Activated CD8-positive, alpha-beta T cell treated with anti-CD3 and anti-CD28 coated beads for 36 hours (primary cell): Measurements from ENCODE around the gene PCCA. TPM values are rescaled to one million over a fixed set of nuclear protein-coding genes. Genes with fewer than 3 reads are reported as not detected.

Experiments used
- ATAC-seq: fragments of 200-7000 bp; cut with Tn5 transposase; one replicate; pipeline ENCODE4 v1.10.0; 2021; ENCODE audit warnings: mild to moderate bottlenecking, moderate library complexity
- CTCF ChIA-PET: fragments of 350-600 bp; sonication (Branson Sonifier 250); formaldehyde crosslinking; loops from one replicate; lab custom pipeline; 2021; ENCODE audit warnings: antibody characterized with exemption; lab: Charles Lee
- POLR2A ChIA-PET: fragments of 350-600 bp; sonication (Branson Sonifier 250); formaldehyde crosslinking; loops from one replicate; lab custom pipeline; 2021; ENCODE audit warnings: antibody characterized with exemption; lab: Charles Lee
- DNase-seq: peaks from one replicate; pipeline ENCODE4 v3.0.0-alpha.2; 2020
- H3K27ac Mint-ChIP-seq: one replicate; pipeline ENCODE4 v1.8.0; 2021; ENCODE audit warnings: mild to moderate bottlenecking, mixed read lengths
- H3K27me3 Mint-ChIP-seq: one replicate; pipeline ENCODE4 v1.8.0; 2021; ENCODE audit warnings: mixed read lengths
- H3K36me3 Mint-ChIP-seq: one replicate; pipeline ENCODE4 v1.8.0; 2021; ENCODE audit warnings: low read depth, mixed read lengths
- H3K4me1 Mint-ChIP-seq: one replicate; pipeline ENCODE4 v1.8.0; 2021; ENCODE audit warnings: low read depth, mixed read lengths
- H3K4me3 Mint-ChIP-seq: one replicate; pipeline ENCODE4 v1.8.0; 2021; ENCODE audit warnings: mild to moderate bottlenecking, moderate library complexity, mixed read lengths
- H3K9me3 Mint-ChIP-seq: one replicate; pipeline ENCODE4 v1.8.0; 2021; ENCODE audit warnings: mixed read lengths
- intact Hi-C: fragments of 100-400 bp; cut with micrococcal nuclease; formaldehyde crosslinking; loops from one replicate; pipeline ENCODE4 v1.10.0; 2022
- total RNA-seq, 2 experiments: library from RNA; stranded (reverse); gene quantifications; one replicate each; pipeline ENCODE4 v1.2.3, GENCODE V29; 2021
- TF ChIP-seq, protein P1 (sequence below): fragments of 200-600 bp; IDR thresholded peaks from one replicate; pipeline ENCODE4 v1.8.0; 2022; ENCODE audit warnings: antibody characterized with exemption, mild to moderate bottlenecking

The PCCA gene
- total RNA-seq, 2 experiments from 2014 or later = 8.4 to 9.2 TPM

GRCh38 chr13:100108913-100109507 is 20.1 kb downstream of the PCCA start:
- no peak overlapping the region for H3K27ac Mint-ChIP-seq
- no peak for DNase-seq
- no peaks in the 10 kb centered on the region for H3K9me3 Mint-ChIP-seq
- H3K27me3 Mint-ChIP-seq = no peaks in the 10 kb centered on the region
- no peak for ATAC-seq
- intact Hi-C loops = no loop called here
- H3K36me3 Mint-ChIP-seq = peaks cover 3% of the 10 kb centered on the region
- CTCF ChIA-PET = no interaction called here
- TF ChIP-seq, protein P1, sequence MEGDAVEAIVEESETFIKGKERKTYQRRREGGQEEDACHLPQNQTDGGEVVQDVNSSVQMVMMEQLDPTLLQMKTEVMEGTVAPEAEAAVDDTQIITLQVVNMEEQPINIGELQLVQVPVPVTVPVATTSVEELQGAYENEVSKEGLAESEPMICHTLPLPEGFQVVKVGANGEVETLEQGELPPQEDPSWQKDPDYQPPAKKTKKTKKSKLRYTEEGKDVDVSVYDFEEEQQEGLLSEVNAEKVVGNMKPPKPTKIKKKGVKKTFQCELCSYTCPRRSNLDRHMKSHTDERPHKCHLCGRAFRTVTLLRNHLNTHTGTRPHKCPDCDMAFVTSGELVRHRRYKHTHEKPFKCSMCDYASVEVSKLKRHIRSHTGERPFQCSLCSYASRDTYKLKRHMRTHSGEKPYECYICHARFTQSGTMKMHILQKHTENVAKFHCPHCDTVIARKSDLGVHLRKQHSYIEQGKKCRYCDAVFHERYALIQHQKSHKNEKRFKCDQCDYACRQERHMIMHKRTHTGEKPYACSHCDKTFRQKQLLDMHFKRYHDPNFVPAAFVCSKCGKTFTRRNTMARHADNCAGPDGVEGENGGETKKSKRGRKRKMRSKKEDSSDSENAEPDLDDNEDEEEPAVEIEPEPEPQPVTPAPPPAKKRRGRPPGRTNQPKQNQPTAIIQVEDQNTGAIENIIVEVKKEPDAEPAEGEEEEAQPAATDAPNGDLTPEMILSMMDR = no peak
- POLR2A ChIA-PET = no interaction called here
- H3K4me3 Mint-ChIP-seq = no peak overlapping the region
- H3K4me1 Mint-ChIP-seq = no peaks in the 10 kb centered on the region

DNA sequence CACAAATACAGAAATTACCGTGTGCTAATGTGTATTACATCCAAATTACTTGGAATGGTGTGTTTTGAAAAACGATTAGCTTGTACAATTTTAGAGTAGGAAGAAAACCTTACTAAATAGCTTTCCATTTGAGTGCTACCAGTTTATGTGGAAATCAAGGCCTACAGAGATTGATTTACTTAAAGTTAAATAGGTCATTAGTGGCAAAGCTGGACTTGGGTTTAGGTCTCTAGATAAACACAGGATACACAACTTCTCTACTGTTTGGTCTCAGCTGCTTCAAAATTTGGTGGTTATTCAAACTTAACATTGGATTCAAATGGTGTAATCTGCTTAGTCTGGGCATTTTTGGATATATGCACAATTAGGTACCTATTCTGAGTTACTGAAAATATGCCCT is 21.4 kb downstream of the PCCA start:
- H3K9me3 Mint-ChIP-seq = no peaks in the 10 kb centered on the region
- no peak for DNase-seq
- ChIA-PET CTCF (no interaction called here), POLR2A (no interaction called here)
- ATAC-seq = no peak
- H3K4me1 Mint-ChIP-seq = peaks cover under 1% of the 10 kb centered on the region
- H3K27ac Mint-ChIP-seq = no peak overlapping the region
- no peaks in the 10 kb centered on the region for H3K27me3 Mint-ChIP-seq
- peaks cover 5% of the 10 kb centered on the region for H3K36me3 Mint-ChIP-seq
- TF ChIP-seq, protein P1 = no peak
- H3K4me3 Mint-ChIP-seq = no peak overlapping the region
- intact Hi-C loops = no loop called here

DNA sequence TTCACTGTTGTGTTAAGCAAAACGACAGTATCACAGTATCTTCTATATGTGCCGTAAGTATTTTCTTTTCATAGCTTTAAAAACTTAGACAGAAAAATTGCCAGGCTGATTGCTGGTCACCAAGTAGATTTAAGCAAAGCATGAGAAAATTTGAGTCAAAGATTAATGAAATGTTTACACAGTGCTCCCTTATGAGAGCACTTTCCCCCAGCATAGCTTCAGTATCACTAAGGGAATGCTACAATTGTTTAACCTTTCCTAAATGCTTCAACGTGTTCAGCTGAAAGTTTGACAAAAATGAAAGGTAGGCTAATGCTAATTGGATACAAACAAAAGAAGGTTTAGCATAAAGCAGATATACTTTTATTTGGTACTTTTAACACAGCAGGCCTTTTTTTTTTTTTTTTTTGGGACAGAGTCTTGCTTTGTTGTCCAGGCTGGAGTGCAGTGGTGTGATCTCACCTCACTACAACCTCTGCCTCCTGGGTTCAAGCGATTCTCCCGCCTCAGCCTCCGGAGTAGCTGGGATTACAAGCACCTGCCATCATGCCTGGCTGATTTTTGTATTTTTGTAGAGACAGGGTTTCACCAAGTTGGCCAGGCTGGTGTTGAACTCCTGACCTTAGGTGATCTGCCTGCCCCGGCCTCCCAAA is 23.4 kb downstream of the PCCA start:
- ChIA-PET CTCF (no interaction called here), POLR2A (no interaction called here)
- ATAC-seq = no peak
- intact Hi-C loops = no loop called here
- Mint-ChIP-seq H3K27ac (no peak overlapping the region), H3K27me3 (no peaks in the 10 kb centered on the region), H3K9me3 (no peaks in the 10 kb centered on the region), H3K4me3 (no peak overlapping the region), H3K4me1 (peaks cover 8% of the 10 kb centered on the region), H3K36me3 (peaks cover 5% of the 10 kb centered on the region)
- TF ChIP-seq, protein P1 = no peak
- DNase-seq = no peak

GRCh38 chr13:100115693-100116254 is 26.9 kb downstream of the PCCA start:
- H3K4me3 Mint-ChIP-seq = no peak overlapping the region
- H3K36me3 Mint-ChIP-seq = peaks cover 19% of the 10 kb centered on the region
- ChIA-PET POLR2A (no interaction called here), CTCF (no interaction called here)
- DNase-seq (no peak), ATAC-seq (no peak)
- intact Hi-C loops = no loop called here
- TF ChIP-seq, protein P1 = no peak
- peaks cover 3% of the 10 kb centered on the region for H3K9me3 Mint-ChIP-seq
- H3K27me3 Mint-ChIP-seq = no peaks in the 10 kb centered on the region
- peaks cover 8% of the 10 kb centered on the region for H3K4me1 Mint-ChIP-seq
- no peak overlapping the region for H3K27ac Mint-ChIP-seq

GRCh38 chr13:100124265-100124664 is 35.4 kb downstream of the PCCA start:
- ChIA-PET CTCF (no interaction called here), POLR2A (interaction anchor here (0.6 kb wide), 1 partner anchor 110 kb away, joined by 3 read pairs; no protein-coding TSS in a partner anchor)
- Mint-ChIP-seq H3K4me3 (no peak overlapping the region), H3K4me1 (peaks cover 10% of the 10 kb centered on the region), H3K36me3 (peaks cover 26% of the 10 kb centered on the region), H3K9me3 (peaks cover 13% of the 10 kb centered on the region), H3K27me3 (no peaks in the 10 kb centered on the region), H3K27ac (no peak overlapping the region)
- DNase-seq (no peak), ATAC-seq (no peak)
- intact Hi-C loops = no loop called here
- TF ChIP-seq, protein P1 = no peak
